Astrocyte (in vitro differentiated cells and primary cell): ENCODE results near the gene ABCA4. TPM values are rescaled to one million over a fixed set of nuclear protein-coding genes. Genes with fewer than 3 reads are reported as not detected.

Source experiments
- DNase-seq: peaks from one replicate; pipeline ENCODE4 v3.0.0-alpha.2; 2010; ENCODE audit warnings: low read depth
- FAIRE-seq: peaks from 2 replicates; lab custom pipeline; 2011; peaks lifted over from hg19 to GRCh38; lab: Jason Lieb, UNC
- H2AFZ ChIP-seq: 2 replicates; pipeline ENCODE4 v1.6.0; 2012; ENCODE audit warnings: low read depth, low read length, inconsistent platforms
- H3K27ac ChIP-seq: 2 replicates; pipeline ENCODE4 v1.5.1; 2011; ENCODE audit warnings: low read depth, low read length, inconsistent platforms
- H3K27me3 ChIP-seq: 2 replicates; pipeline ENCODE4 v1.6.0; 2011; ENCODE audit warnings: low read length, inconsistent platforms; ENCODE audit not compliant: insufficient read depth
- H3K36me3 ChIP-seq: 2 replicates; pipeline ENCODE4 v1.5.1; 2011; ENCODE audit warnings: low read length, inconsistent platforms; ENCODE audit not compliant: insufficient read depth
- H3K4me1 ChIP-seq: 2 replicates; pipeline ENCODE4 v1.5.1; 2011; ENCODE audit warnings: low read length, inconsistent platforms; ENCODE audit not compliant: insufficient read depth
- H3K4me2 ChIP-seq: 2 replicates; pipeline ENCODE4 v1.6.0; 2012; ENCODE audit warnings: low read length, inconsistent platforms
- H3K4me3 ChIP-seq: 2 replicates; pipeline ENCODE4 v1.5.1; 2011; ENCODE audit warnings: low read depth, mild to moderate bottlenecking, low read length, inconsistent platforms; ENCODE audit not compliant: insufficient read depth
- H3K79me2 ChIP-seq: 2 replicates; pipeline ENCODE4 v1.6.0; 2012; ENCODE audit warnings: mild to moderate bottlenecking, low read length, inconsistent platforms; ENCODE audit not compliant: insufficient read depth
- H3K9ac ChIP-seq: 2 replicates; pipeline ENCODE4 v1.6.0; 2012; ENCODE audit warnings: mild to moderate bottlenecking, low read length, inconsistent platforms
- H3K9me3 ChIP-seq: 2 replicates; pipeline ENCODE4 v1.5.1; 2012; ENCODE audit warnings: low read depth, mild to moderate bottlenecking, low read length, inconsistent platforms; ENCODE audit not compliant: insufficient read depth
- H4K20me1 ChIP-seq: 2 replicates; pipeline ENCODE4 v1.6.0; 2012; ENCODE audit warnings: low read length, inconsistent platforms; ENCODE audit not compliant: insufficient read depth
- H3K27ac Mint-ChIP-seq: one replicate; pipeline ENCODE4 v1.8.0; 2021; ENCODE audit warnings: mild to moderate bottlenecking, mixed read lengths; ENCODE audit not compliant: unreplicated experiment
- H3K27me3 Mint-ChIP-seq: one replicate; pipeline ENCODE4 v1.8.0; 2021; ENCODE audit warnings: low read depth, mixed read lengths; ENCODE audit not compliant: unreplicated experiment
- H3K36me3 Mint-ChIP-seq: one replicate; pipeline ENCODE4 v1.8.0; 2021; ENCODE audit warnings: low read depth, mixed read lengths; ENCODE audit not compliant: unreplicated experiment
- H3K4me1 Mint-ChIP-seq: one replicate; pipeline ENCODE4 v1.8.0; 2021; ENCODE audit warnings: low read depth, mixed read lengths; ENCODE audit not compliant: unreplicated experiment
- H3K4me3 Mint-ChIP-seq: one replicate; pipeline ENCODE4 v1.8.0; 2021; ENCODE audit warnings: mild to moderate bottlenecking, moderate library complexity, mixed read lengths; ENCODE audit not compliant: unreplicated experiment
- H3K9me3 Mint-ChIP-seq: one replicate; pipeline ENCODE4 v1.8.0; 2021; ENCODE audit warnings: mild to moderate bottlenecking, mixed read lengths; ENCODE audit not compliant: unreplicated experiment
- CTCF ChIP-seq: IDR thresholded peaks from 2 replicates; pipeline ENCODE4 v1.5.1; 2011; ENCODE audit warnings: low read depth, mild to moderate bottlenecking, inconsistent platforms, low read length, moderate library complexity; ENCODE audit not compliant: insufficient read depth
- EZH2 ChIP-seq: IDR thresholded peaks from 2 replicates; pipeline ENCODE4 v1.6.1; 2012; ENCODE audit warnings: mild to moderate bottlenecking, low read length, inconsistent platforms; ENCODE audit not compliant: insufficient read depth
- total RNA-seq: library from RNA; stranded (reverse); gene quantifications from 2 replicates; pipeline ENCODE4 v1.2.1, GENCODE V29; 2021

ABCA4 gene
- total RNA-seq, 1 donor from 2014 or later, result 0.20 TPM

- H3K27ac ChIP-seq, result no peak overlapping the region
- no peaks in the 10 kb centered on the region for H3K36me3 ChIP-seq
- no peaks in the 10 kb centered on the region for H3K9me3 ChIP-seq
- H3K4me3 ChIP-seq, result no peak overlapping the region
- H3K9ac ChIP-seq, result no peak overlapping the region
- peaks cover 4% of the 10 kb centered on the region for H3K27me3 ChIP-seq
- no peak for FAIRE-seq
- Mint-ChIP-seq H3K9me3 (peaks cover 4% of the 10 kb centered on the region), H3K27ac (no peak overlapping the region), H3K4me3 (no peak overlapping the region), H3K36me3 (no peaks in the 10 kb centered on the region), H3K27me3 (peaks cover 23% of the 10 kb centered on the region), H3K4me1 (peaks cover 31% of the 10 kb centered on the region)
- DNase-seq, result no peak
- no peaks in the 10 kb centered on the region for H4K20me1 ChIP-seq
- no peak overlapping the region for H3K4me2 ChIP-seq
- H2AFZ ChIP-seq, result no peak overlapping the region
- H3K4me1 ChIP-seq, result peaks cover 2% of the 10 kb centered on the region
- no peaks in the 10 kb centered on the region for H3K79me2 ChIP-seq
- TF ChIP-seq EZH2, result no peak
- TF ChIP-seq CTCF, result no peak
Measured at GRCh38 chr1:94117259-94117851, 3.6 kb downstream of the ABCA4 start.

- H3K4me3 Mint-ChIP-seq, result no peak overlapping the region
- Histone ChIP-seq H3K4me2 (no peak overlapping the region), H3K36me3 (no peaks in the 10 kb centered on the region), H3K9me3 (no peaks in the 10 kb centered on the region), H3K9ac (no peak overlapping the region), H3K27ac (no peak overlapping the region), H2AFZ (no peak overlapping the region), H4K20me1 (no peaks in the 10 kb centered on the region), H3K27me3 (peaks cover 4% of the 10 kb centered on the region), H3K79me2 (no peaks in the 10 kb centered on the region), H3K4me1 (no peaks in the 10 kb centered on the region), H3K4me3 (no peak overlapping the region)
- peaks cover 1% of the 10 kb centered on the region for H3K9me3 Mint-ChIP-seq
- peaks cover 26% of the 10 kb centered on the region for H3K27me3 Mint-ChIP-seq
- H3K4me1 Mint-ChIP-seq, result peaks cover 20% of the 10 kb centered on the region
- DNase-seq, result no peak
- no peak overlapping the region for H3K27ac Mint-ChIP-seq
- FAIRE-seq, result no peak
- H3K36me3 Mint-ChIP-seq, result no peaks in the 10 kb centered on the region
- no peak for TF ChIP-seq CTCF
- no peak for TF ChIP-seq EZH2
Measured at GRCh38 chr1:94115900-94116436, 5.0 kb downstream of the ABCA4 start.

GRCh38 chr1:94115254-94115899, 5.6 kb downstream of the ABCA4 start:
- Mint-ChIP-seq H3K4me3 (no peak overlapping the region), H3K36me3 (no peaks in the 10 kb centered on the region), H3K27ac (no peak overlapping the region), H3K27me3 (peaks cover 26% of the 10 kb centered on the region), H3K4me1 (peaks cover 20% of the 10 kb centered on the region), H3K9me3 (peaks cover 1% of the 10 kb centered on the region)
- TF ChIP-seq EZH2 (no peak), CTCF (no peak)
- peaks cover 4% of the 10 kb centered on the region for H3K27me3 ChIP-seq
- H3K4me3 ChIP-seq, result no peak overlapping the region
- H3K4me2 ChIP-seq, result no peak overlapping the region
- FAIRE-seq (no peak), DNase-seq (no peak)
- no peak overlapping the region for H2AFZ ChIP-seq
- no peak overlapping the region for H3K9ac ChIP-seq
- H3K27ac ChIP-seq, result no peak overlapping the region
- H3K79me2 ChIP-seq, result no peaks in the 10 kb centered on the region
- no peaks in the 10 kb centered on the region for H3K36me3 ChIP-seq
- H3K4me1 ChIP-seq, result no peaks in the 10 kb centered on the region
- H4K20me1 ChIP-seq, result no peaks in the 10 kb centered on the region
- no peaks in the 10 kb centered on the region for H3K9me3 ChIP-seq
